Measurements from ENCODE around the gene D2HGDH. TPM values are rescaled to one million over a fixed set of nuclear protein-coding genes. Genes with fewer than 3 reads are reported as not detected.

The D2HGDH gene
- total and polyA plus RNA-seq, 2 experiments from 2014 or later, result 3.7 to 17.3 TPM

DNA sequence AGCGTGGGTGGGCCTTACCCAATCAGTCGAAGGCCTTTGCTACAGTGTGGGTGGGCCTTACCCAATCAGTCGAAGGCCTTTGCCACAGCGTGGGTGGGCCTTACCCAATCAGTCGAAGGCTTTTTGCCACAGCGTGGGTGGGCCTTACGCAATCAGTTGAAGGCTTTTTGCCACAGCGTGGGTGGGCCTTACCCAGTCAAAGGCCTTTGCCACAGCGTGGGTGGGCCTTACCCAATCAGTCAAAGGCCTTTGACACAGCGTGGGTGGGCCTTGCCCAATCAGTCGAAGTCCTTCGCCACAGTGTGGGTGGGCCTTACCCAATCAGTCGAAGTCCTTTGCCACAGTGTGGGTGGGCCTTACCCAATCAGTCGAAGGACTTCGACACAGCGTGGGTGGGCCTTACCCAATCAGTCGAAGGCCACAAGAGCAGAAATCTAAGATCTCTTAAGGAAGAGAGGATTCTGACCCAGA, 25.9 kb downstream of the D2HGDH start:
- Mint-ChIP-seq H3K4me1 (peaks cover 6% of the 10 kb centered on the region; the same call in 2 of the 3 replicates), H3K36me3 (ENCODE audit: low read depth) (peaks cover 26% of the 10 kb centered on the region), H3K27me3 (ENCODE audit: insufficient read depth, low read depth, poor library complexity) (peaks cover 8% of the 10 kb centered on the region), H3K4me3 (no peak overlapping the region), H3K27ac (no peak overlapping the region), H3K9me3 (peaks cover 23% of the 10 kb centered on the region)
- Histone ChIP-seq H3K79me2 (replicated peaks; ENCODE audit: insufficient read depth) (no peaks in the 10 kb centered on the region), H3K27ac (ENCODE audit: low read depth) (no peak overlapping the region), H4K20me1 (replicated peaks; ENCODE audit: insufficient read depth) (no peaks in the 10 kb centered on the region), H3K9me2 (ENCODE audit: insufficient read depth) (no peaks in the 10 kb centered on the region), H3K36me3 (ENCODE audit: insufficient read depth) (no peaks in the 10 kb centered on the region), H3K27me3 (ENCODE audit: insufficient read depth) (no peaks in the 10 kb centered on the region), H3F3A (replicated peaks; ENCODE audit: low read depth) (peaks cover 8% of the 10 kb centered on the region; the same call in 1 of the 2 replicates), H3K4me3 (no peak overlapping the region), H3K4me1 (ENCODE audit: insufficient read depth) (no peaks in the 10 kb centered on the region), H2AFZ (no peak overlapping the region), H3K4me2 (no peak overlapping the region)
- ATAC-seq (no peak), DNase-seq (ENCODE audit: low spot score) (no peak)
- TF ChIP-seq ZNF462 (CRISPR knock-in tag; IDR thresholded peaks at IDR 0.05) (no peak), JUNB (IDR thresholded peaks at IDR 0.05; ENCODE audit: unreplicated experiment) (no peak), EZH2phosphoT487 (IDR thresholded peaks at IDR 0.05; ENCODE audit: unreplicated experiment) (no peak), ZNF114 (CRISPR knock-in tag; IDR thresholded peaks at IDR 0.05) (no peak), CREB1 (CRISPR knock-in tag; IDR thresholded peaks at IDR 0.05; ENCODE audit: low read depth) (no peak), POLR2AphosphoS5 (IDR thresholded peaks at IDR 0.05; ENCODE audit: low read depth) (no peak)
